GM18505 (cell line): ENCODE data around the gene ITSN1.
"Not testable (repeated sequence)": the region's sequence is repeated elsewhere in the genome, so short reads cannot be mapped to it uniquely, and the experiment has no call there.

Experiments
- ATAC-seq: cut with Tn5 transposase; IDR thresholded peaks from one replicate; pipeline ENCODE4 v1.9.1; 2021; ENCODE audit not compliant: unreplicated experiment
- POLR2A ChIP-seq: IDR thresholded peaks from 4 replicates; pipeline ENCODE4 v1.6.1; 2011; ENCODE audit warnings: borderline replicate concordance; ENCODE audit not compliant: insufficient read depth, insufficient read length; ENCODE audit errors: extremely low read depth

The ITSN1 gene

DNA sequence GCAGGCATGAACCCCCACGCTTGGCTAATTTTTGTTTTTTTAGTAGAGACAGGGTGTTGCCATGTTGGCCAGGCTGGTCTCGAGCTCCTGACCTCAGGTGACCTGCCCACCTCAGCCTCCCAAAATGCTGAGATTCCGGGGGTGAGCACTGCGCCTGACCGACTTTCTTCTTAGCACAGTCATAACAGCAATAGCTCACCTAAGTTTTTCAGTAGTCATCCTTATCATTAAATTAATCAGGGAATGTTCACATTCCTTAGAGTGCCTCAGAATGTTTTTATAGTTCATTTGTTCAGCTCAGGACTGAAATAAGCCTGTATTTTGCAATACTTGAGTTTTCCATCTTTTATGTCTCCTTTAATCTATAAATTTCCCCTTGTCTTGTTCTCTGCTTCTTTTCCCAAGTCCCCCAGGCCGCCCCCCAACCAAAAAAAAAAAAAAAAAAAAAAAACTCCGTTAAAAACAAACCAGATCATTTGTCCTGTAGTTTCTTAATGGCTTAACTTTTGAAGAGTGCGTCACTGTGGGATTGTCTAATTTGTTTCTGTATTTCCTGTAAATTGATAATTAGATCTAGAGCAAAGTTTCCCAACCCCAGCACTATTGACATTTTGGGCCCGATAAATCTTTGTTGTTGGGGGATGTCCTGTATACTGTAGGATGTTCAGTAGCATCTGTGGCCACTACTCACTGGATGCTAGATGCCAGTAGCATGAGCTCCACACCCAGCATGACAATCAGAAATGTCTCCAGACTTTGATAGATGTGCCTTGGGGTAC, 120.7 kb downstream of the ITSN1 start:
- TF ChIP-seq POLR2A = no peak
- ATAC-seq = no peak

DNA sequence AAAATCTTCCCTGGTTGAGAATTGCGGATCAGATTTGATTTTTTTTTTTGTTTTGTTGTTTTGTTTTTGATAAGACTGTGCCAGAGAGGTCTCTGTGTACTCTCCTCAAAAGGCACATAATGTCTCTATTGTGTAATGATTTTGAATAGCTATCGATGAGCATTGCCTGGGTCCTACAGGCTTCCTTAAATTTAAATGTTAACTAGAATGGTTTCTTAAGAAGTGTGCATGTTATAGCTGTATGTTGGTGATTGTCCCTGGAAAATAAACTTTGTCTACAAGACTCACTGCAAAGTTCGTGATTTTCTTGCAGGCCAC, 121.2 kb downstream of the ITSN1 start:
- no peak for ATAC-seq
- no peak for TF ChIP-seq POLR2A

DNA sequence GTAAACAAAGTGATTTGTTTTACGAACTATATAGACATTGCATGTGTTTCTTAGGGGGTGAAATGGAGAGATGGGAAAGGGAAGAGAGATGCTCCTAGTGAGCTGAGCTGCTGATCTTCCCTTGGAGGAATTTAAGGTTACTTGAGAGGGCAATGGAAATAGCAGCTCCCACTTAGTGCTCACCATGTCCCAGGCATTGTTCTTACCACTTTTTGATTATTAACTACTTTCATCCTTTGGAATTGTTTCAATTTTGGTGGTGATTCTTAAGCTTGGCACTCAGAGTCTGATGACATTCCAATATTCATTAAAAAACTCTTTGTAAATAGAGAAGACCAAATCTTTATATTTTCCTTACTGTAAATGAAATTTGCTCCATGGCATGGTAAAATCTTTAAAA, 124.9 kb downstream of the ITSN1 start:
- TF ChIP-seq POLR2A = no peak
- no peak for ATAC-seq

GRCh38 chr21:33767960-33768359, 125.7 kb downstream of the ITSN1 start:
- no peak for TF ChIP-seq POLR2A
- ATAC-seq = no peak

DNA sequence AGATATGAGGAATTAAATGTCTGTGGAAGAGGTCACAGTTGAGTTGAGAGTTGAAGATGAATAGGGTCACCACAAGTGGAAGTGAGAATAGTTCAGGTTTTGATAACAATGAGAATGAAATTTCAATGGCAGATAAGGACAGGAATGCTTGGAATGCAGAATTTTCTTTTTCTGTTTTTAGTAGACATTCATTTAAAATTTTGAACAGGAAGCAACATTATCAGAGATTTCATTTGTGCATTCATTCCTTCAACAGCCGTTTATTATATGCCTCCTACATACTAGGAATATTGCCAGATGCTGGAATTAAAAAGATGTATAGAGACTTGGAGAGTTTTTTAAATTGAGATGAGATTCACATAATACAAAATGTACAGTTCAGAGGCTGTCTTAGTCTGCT, 126.8 kb downstream of the ITSN1 start:
- no peak for ATAC-seq
- TF ChIP-seq POLR2A = no peak

DNA sequence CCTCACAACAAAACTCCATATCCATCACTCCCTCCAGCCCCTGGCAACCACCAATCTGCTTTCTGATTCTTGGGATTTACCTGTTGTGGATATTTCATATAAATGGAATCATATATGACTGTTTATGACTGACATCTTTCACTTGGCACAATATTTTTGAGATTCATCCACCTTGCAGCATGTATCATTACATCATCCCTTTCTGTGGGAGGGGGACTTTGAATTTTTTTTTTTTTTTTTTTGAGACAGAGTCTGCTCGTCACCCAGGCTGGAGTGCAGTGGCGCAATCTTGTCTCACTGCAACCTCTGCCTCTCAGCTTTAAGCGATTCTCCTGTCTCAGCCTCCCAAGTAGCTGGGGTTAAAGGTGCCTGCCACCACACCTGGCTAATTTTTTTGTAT, 128.2 kb downstream of the ITSN1 start:
- no peak for TF ChIP-seq POLR2A
- ATAC-seq = no peak

DNA sequence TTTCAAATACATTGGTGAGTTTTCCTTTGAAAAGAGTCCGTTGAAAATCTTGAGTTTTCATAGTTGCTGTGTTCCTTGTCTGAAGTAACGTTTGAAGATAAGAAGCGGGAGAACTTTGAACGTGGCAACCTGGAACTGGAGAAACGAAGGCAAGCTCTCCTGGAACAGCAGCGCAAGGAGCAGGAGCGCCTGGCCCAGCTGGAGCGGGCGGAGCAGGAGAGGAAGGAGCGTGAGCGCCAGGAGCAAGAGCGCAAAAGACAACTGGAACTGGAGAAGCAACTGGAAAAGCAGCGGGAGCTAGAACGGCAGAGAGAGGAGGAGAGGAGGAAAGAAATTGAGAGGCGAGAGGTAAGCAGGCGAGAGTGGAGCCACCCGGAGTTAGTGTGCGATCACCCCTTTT, 129.7 kb downstream of the ITSN1 start:
- no peak for TF ChIP-seq POLR2A
- ATAC-seq = no peak

GRCh38 chr21:33774551-33774950, 132.2 kb downstream of the ITSN1 start:
- no peak for TF ChIP-seq POLR2A
- ATAC-seq = no peak

DNA sequence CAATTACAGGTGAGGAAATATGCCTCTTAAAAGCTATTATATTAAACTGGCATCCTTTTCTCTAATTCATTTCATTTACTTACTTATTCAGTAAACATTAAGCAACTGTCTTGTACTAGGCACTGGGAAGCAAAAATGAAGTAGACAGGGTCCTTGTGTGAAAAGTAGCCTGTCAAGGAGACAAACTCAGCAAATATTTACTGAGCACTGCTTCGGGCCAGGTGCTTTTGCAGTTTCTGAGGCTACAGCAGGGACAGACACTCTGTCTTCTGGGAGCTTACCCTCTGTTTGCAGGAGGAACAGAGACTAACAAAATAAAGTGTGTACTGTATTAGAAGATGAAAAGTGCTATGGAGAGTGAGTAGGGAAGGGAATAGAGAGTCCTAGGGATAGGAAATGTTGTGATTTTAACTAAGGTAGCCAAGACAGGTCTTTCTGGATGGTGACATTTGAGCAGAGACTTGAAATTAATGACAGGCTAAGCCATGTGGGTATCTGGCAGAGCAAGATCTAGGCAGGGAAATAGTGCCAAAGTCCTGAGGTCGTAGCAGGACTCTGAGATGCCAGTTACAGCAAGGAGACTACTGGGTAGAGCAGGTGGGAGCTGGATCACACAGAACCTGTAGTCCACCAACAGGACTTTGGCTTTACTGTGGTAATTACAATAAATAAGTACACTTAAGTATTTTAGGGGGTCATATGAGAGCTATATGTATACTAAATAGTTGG, 133.0 kb downstream of the ITSN1 start:
- TF ChIP-seq POLR2A = no peak
- no peak for ATAC-seq

- no peak for ATAC-seq
- TF ChIP-seq POLR2A = no peak
Observed at GRCh38 chr21:33780631-33781030, 138.3 kb downstream of the ITSN1 start.

DNA sequence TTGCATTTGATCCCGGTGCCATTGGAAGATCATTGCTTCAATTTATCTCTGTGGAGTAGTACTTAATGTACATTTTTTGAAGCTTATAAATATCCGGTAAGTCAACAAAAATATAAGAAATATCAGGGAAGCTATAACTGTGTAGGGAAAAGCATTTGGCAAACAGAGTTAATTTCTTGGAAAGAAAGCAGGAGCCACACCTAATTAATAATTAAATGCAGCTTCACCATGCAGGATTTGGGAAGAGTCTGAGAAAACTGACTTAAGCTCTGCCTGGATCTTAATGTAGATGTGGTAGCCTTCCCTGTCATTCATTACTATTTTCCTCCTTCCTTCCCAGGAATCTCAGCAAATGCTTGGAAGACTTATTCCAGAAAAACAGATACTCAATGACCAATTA, 138.8 kb downstream of the ITSN1 start:
- TF ChIP-seq POLR2A = no peak
- ATAC-seq = no peak

DNA sequence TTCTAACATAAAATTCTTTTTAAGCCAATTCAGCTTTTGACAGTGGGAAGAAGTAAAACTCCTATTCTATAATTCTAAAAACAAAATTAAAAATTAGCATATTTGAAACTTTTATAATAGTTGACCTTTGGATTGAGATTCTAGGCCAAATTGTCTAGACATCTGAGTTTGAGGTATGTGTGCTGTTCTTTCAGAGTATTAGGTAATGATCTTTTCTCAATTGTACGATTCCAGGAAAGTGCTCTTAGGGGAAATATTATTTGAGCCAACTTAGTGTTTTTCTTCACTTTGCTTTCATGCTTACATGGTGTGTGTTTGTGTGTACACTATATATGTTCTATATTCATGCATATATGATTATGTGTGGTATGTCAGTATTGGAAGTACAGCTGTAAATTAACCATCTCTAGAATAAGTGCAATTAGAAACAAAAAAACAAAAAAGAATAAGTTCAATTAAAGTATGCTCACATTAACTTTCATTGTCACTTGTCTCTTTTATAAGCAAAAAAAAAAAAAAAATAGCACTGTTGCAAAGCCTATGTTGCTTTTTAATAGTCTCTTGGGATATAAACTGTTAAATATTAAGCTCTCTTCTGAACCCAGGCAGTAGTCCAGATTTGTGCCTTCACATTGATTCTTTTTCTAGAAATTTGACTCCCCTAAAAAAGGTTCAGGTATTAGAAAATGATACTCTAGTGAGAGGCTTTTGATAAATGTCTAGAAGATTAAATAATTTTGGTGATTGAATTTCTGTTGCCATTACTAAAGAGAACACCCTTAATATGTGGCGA, 141.1 kb downstream of the ITSN1 start:
- TF ChIP-seq POLR2A = no peak
- ATAC-seq = no peak

- ATAC-seq = no peak
- no peak for TF ChIP-seq POLR2A
Observed at GRCh38 chr21:33787431-33787830, 145.1 kb downstream of the ITSN1 start.

- not testable (repeated sequence) for ATAC-seq
Observed at GRCh38 chr21:33788438-33788837, 146.1 kb downstream of the ITSN1 start.
